ENCODE data around the gene NDUFS6. TPM values are rescaled to one million over a fixed set of nuclear protein-coding genes. Genes with fewer than 3 reads are reported as not detected.
"Not testable (repeated sequence)": the region's sequence is repeated elsewhere in the genome, so short reads cannot be mapped to it uniquely, and the experiment has no call there.

NDUFS6 gene
- polyA plus RNA-seq, 1 donor from 2014 or later = 72.0 TPM

DNA sequence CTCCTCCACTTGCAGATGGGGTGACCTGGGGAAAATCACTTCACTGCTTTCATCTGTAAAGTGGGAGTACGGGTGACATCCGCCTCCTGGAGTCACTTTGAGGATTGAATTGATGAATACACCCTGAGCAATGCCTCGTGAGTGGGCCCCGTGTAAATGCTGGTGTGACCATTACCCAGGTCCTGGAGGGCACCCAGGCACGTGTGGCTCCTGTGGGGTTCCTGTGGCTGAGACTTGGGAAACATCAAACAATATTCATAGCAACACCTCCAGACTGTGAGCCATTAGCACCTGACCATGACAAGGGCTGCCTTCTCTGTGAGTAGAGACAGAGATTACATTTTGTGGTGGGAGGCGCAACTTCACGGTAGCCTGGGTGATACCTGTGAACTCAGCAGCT is 13.0 kb upstream of the NDUFS6 start:
- no peaks in the 10 kb centered on the region for H3K36me3 ChIP-seq (ENCODE audit: insufficient read depth, low read length)

GRCh38 chr5:1788828-1789227 is 12.4 kb upstream of the NDUFS6 start:
- H4K20me1 ChIP-seq (ENCODE audit: insufficient read depth) = no peaks in the 10 kb centered on the region
- no peaks in the 10 kb centered on the region for H3F3A ChIP-seq (ENCODE audit: insufficient read depth, low read length, poor library complexity, severe bottlenecking)
- H3K9me3 ChIP-seq (ENCODE audit: low read length) = no peaks in the 10 kb centered on the region
- H3K4me2 ChIP-seq (ENCODE audit: low read length) = no peak overlapping the region
- no peaks in the 10 kb centered on the region for H3K79me2 ChIP-seq (replicated peaks; ENCODE audit: insufficient read depth, low read length)
- H3K4me3 ChIP-seq (ENCODE audit: low read length) = no peak overlapping the region
- TF ChIP-seq EP300 (conservative IDR thresholded peaks at IDR 0.05; ENCODE audit: poor library complexity, severe bottlenecking) = no peak
- TF ChIP-seq, protein P1, sequence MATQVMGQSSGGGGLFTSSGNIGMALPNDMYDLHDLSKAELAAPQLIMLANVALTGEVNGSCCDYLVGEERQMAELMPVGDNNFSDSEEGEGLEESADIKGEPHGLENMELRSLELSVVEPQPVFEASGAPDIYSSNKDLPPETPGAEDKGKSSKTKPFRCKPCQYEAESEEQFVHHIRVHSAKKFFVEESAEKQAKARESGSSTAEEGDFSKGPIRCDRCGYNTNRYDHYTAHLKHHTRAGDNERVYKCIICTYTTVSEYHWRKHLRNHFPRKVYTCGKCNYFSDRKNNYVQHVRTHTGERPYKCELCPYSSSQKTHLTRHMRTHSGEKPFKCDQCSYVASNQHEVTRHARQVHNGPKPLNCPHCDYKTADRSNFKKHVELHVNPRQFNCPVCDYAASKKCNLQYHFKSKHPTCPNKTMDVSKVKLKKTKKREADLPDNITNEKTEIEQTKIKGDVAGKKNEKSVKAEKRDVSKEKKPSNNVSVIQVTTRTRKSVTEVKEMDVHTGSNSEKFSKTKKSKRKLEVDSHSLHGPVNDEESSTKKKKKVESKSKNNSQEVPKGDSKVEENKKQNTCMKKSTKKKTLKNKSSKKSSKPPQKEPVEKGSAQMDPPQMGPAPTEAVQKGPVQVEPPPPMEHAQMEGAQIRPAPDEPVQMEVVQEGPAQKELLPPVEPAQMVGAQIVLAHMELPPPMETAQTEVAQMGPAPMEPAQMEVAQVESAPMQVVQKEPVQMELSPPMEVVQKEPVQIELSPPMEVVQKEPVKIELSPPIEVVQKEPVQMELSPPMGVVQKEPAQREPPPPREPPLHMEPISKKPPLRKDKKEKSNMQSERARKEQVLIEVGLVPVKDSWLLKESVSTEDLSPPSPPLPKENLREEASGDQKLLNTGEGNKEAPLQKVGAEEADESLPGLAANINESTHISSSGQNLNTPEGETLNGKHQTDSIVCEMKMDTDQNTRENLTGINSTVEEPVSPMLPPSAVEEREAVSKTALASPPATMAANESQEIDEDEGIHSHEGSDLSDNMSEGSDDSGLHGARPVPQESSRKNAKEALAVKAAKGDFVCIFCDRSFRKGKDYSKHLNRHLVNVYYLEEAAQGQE (IDR thresholded peaks at IDR 0.05; ENCODE audit: borderline replicate concordance) = no peak
- TF ChIP-seq MXI1 (conservative IDR thresholded peaks at IDR 0.05; ENCODE audit: poor library complexity, severe bottlenecking) = no peak
- H2AFZ ChIP-seq (ENCODE audit: low read depth, low read length) = no peak overlapping the region
- no peaks in the 10 kb centered on the region for H3K27me3 ChIP-seq (ENCODE audit: insufficient read depth, low read depth, low read length)
- H3K36me3 ChIP-seq (ENCODE audit: insufficient read depth, low read length) = no peaks in the 10 kb centered on the region
- no peak overlapping the region for H3K27ac ChIP-seq (ENCODE audit: low read length)
- no peaks in the 10 kb centered on the region for H3K9me2 ChIP-seq (ENCODE audit: insufficient read depth, low read length)
- H3K9ac ChIP-seq (ENCODE audit: low read length) = no peak overlapping the region

More for the DNA sequence above, 13.0 kb upstream of the NDUFS6 start:
- Histone ChIP-seq H3K4me2 (ENCODE audit: low read length) (no peak overlapping the region), H4K20me1 (ENCODE audit: insufficient read depth) (no peaks in the 10 kb centered on the region), H3K27ac (ENCODE audit: low read length) (no peak overlapping the region), H3K9me3 (ENCODE audit: low read length) (no peaks in the 10 kb centered on the region), H3K9me2 (ENCODE audit: insufficient read depth, low read length) (no peaks in the 10 kb centered on the region), H3F3A (ENCODE audit: insufficient read depth, low read length, poor library complexity, severe bottlenecking) (no peaks in the 10 kb centered on the region), H2AFZ (ENCODE audit: low read depth, low read length) (no peak overlapping the region), H3K27me3 (ENCODE audit: insufficient read depth, low read depth, low read length) (no peaks in the 10 kb centered on the region), H3K9ac (ENCODE audit: low read length) (no peak overlapping the region), H3K4me3 (ENCODE audit: low read length) (no peak overlapping the region), H3K79me2 (replicated peaks; ENCODE audit: insufficient read depth, low read length) (no peaks in the 10 kb centered on the region)
- TF ChIP-seq MXI1 (conservative IDR thresholded peaks at IDR 0.05; ENCODE audit: poor library complexity, severe bottlenecking) (no peak), RAD21 (conservative IDR thresholded peaks at IDR 0.05) (no peak), POLR2AphosphoS5 (IDR thresholded peaks at IDR 0.05) (no peak), SMC3 (conservative IDR thresholded peaks at IDR 0.05; ENCODE audit: poor library complexity) (no peak), TAF1 (IDR thresholded peaks at IDR 0.05; ENCODE audit: low read depth) (no peak), EZH2 (IDR thresholded peaks at IDR 0.05; ENCODE audit: borderline replicate concordance, insufficient read depth, low read length, poor library complexity, severe bottlenecking) (no peak), EP300 (conservative IDR thresholded peaks at IDR 0.05; ENCODE audit: poor library complexity, severe bottlenecking) (no peak)
- TF ChIP-seq, protein P2, sequence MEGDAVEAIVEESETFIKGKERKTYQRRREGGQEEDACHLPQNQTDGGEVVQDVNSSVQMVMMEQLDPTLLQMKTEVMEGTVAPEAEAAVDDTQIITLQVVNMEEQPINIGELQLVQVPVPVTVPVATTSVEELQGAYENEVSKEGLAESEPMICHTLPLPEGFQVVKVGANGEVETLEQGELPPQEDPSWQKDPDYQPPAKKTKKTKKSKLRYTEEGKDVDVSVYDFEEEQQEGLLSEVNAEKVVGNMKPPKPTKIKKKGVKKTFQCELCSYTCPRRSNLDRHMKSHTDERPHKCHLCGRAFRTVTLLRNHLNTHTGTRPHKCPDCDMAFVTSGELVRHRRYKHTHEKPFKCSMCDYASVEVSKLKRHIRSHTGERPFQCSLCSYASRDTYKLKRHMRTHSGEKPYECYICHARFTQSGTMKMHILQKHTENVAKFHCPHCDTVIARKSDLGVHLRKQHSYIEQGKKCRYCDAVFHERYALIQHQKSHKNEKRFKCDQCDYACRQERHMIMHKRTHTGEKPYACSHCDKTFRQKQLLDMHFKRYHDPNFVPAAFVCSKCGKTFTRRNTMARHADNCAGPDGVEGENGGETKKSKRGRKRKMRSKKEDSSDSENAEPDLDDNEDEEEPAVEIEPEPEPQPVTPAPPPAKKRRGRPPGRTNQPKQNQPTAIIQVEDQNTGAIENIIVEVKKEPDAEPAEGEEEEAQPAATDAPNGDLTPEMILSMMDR (IDR thresholded peaks at IDR 0.05; ENCODE audit: poor library complexity, severe bottlenecking) = no peak
- TF ChIP-seq, protein P1 (IDR thresholded peaks at IDR 0.05; ENCODE audit: borderline replicate concordance) = no peak

DNA sequence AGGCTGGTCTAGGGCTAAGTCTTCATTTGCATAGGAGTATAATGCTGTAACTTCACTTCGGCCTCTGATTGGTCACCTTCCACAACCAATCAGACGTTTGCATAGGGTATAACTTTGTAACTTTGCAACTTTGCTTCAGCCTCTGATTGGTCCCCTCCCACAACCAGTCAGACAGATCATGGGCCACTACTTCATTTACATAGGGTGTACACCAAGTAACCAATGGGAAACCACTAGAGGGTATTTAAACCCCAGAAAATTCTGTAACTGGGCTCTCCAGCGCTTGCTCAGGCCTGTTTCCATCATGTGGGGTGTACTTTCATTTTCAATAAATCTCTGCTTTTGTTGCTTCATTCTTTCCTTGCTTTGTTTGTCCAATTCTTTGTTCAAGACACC is 11.8 kb upstream of the NDUFS6 start:
- not testable (repeated sequence) for H3K27ac ChIP-seq (ENCODE audit: low read length); H3K9me2 ChIP-seq (ENCODE audit: insufficient read depth, low read length); H3K9ac ChIP-seq (ENCODE audit: low read length); H3K9me3 ChIP-seq (ENCODE audit: low read length); H3K4me2 ChIP-seq (ENCODE audit: low read length); H3F3A ChIP-seq (ENCODE audit: insufficient read depth, low read length, poor library complexity, severe bottlenecking); H4K20me1 ChIP-seq (ENCODE audit: insufficient read depth); H3K79me2 ChIP-seq (replicated peaks; ENCODE audit: insufficient read depth, low read length); H3K36me3 ChIP-seq (ENCODE audit: insufficient read depth, low read length); H3K27me3 ChIP-seq (ENCODE audit: insufficient read depth, low read depth, low read length); H2AFZ ChIP-seq (ENCODE audit: low read depth, low read length); H3K4me3 ChIP-seq (ENCODE audit: low read length)

Measured in neural cell (in vitro differentiated cells).